WTC11 (cell line): ENCODE results near the gene EMILIN3.

Source experiments
- ATF2 ChIP-seq: sonication (generic); formaldehyde crosslinking; IDR thresholded peaks from 2 replicates; pipeline ENCODE4 v1.8.1; 2022; ENCODE audit warnings: low read depth, missing genetic modification reagents, borderline replicate concordance
- CBFB ChIP-seq: sonication (generic); formaldehyde crosslinking; IDR thresholded peaks from 2 replicates; pipeline ENCODE4 v1.8.1; 2022; ENCODE audit warnings: mild to moderate bottlenecking, low read depth, missing genetic modification reagents
- CREB1 ChIP-seq: sonication (generic); formaldehyde crosslinking; IDR thresholded peaks from 2 replicates; pipeline ENCODE4 v1.8.0; 2023; ENCODE audit warnings: mild to moderate bottlenecking, missing genetic modification reagents
- CTCF ChIP-seq: fragments of 200-600 bp; IDR thresholded peaks from 2 replicates; pipeline ENCODE4 v1.8.0; 2022; ENCODE audit warnings: antibody characterized with exemption
- ELF4 ChIP-seq: sonication (generic); formaldehyde crosslinking; IDR thresholded peaks from 2 replicates; pipeline ENCODE4 v1.8.1; 2022; ENCODE audit warnings: low read depth, mild to moderate bottlenecking, moderate library complexity, missing genetic modification reagents
- FOXJ3 ChIP-seq: sonication (generic); formaldehyde crosslinking; IDR thresholded peaks from 2 replicates; pipeline ENCODE4 v1.9.0; 2021; ENCODE audit warnings: missing genetic modification reagents, mild to moderate bottlenecking, borderline replicate concordance
- MAX ChIP-seq: sonication (generic); formaldehyde crosslinking; IDR thresholded peaks from 2 replicates; pipeline ENCODE4 v1.8.0; 2022; ENCODE audit warnings: mild to moderate bottlenecking, missing genetic modification reagents
- MLX ChIP-seq: sonication (generic); formaldehyde crosslinking; IDR thresholded peaks from 2 replicates; pipeline ENCODE4 v1.8.1; 2023; ENCODE audit warnings: mild to moderate bottlenecking, missing genetic modification reagents, moderate library complexity
- MXD4 ChIP-seq: fragments of 250-450 bp; sonication (Bioruptor Pico); IDR thresholded peaks from 2 replicates; pipeline ENCODE4 v1.8.0; 2021; ENCODE audit warnings: mild to moderate bottlenecking, moderate library complexity, borderline replicate concordance
- TEAD1 ChIP-seq: sonication (generic); formaldehyde crosslinking; IDR thresholded peaks from 2 replicates; pipeline ENCODE4 v1.8.0; 2022; ENCODE audit warnings: mild to moderate bottlenecking, missing genetic modification reagents
- USF1 ChIP-seq: sonication (generic); formaldehyde crosslinking; IDR thresholded peaks from 2 replicates; pipeline ENCODE4 v1.8.0; 2022; ENCODE audit warnings: mild to moderate bottlenecking, missing genetic modification reagents
- USF2 ChIP-seq: sonication (generic); formaldehyde crosslinking; IDR thresholded peaks from 2 replicates; pipeline ENCODE4 v1.8.1; 2023; ENCODE audit warnings: mild to moderate bottlenecking, missing genetic modification reagents, moderate library complexity
- ZSCAN18 ChIP-seq: fragments of 250-450 bp; sonication (Bioruptor Pico); IDR thresholded peaks from 2 replicates; pipeline ENCODE4 v2.1.2; 2022; ENCODE audit warnings: mild to moderate bottlenecking, moderate library complexity

GRCh38 chr20:41334036-41334435, 32.6 kb downstream of the EMILIN3 start:
- TF ChIP-seq MXD4 (CRISPR knock-in tag) (no peak), TEAD1 (no peak), ELF4 (CRISPR knock-in tag) (no peak), CTCF (no peak), CREB1 (CRISPR knock-in tag) (no peak), MAX (CRISPR knock-in tag) (no peak), FOXJ3 (CRISPR knock-in tag) (no peak), CBFB (CRISPR knock-in tag) (no peak), ZSCAN18 (CRISPR knock-in tag) (no peak), MLX (CRISPR knock-in tag) (no peak), ATF2 (CRISPR knock-in tag) (no peak), USF2 (CRISPR knock-in tag) (no peak), USF1 (CRISPR knock-in tag) (no peak)
